ENCODE measurements around the gene TRIM39. TPM values are rescaled to one million over a fixed set of nuclear protein-coding genes. Genes with fewer than 3 reads are reported as not detected.

The TRIM39 gene
- total and polyA plus RNA-seq, 2 experiments from 2014 or later, result 9.6 to 9.7 TPM

DNA sequence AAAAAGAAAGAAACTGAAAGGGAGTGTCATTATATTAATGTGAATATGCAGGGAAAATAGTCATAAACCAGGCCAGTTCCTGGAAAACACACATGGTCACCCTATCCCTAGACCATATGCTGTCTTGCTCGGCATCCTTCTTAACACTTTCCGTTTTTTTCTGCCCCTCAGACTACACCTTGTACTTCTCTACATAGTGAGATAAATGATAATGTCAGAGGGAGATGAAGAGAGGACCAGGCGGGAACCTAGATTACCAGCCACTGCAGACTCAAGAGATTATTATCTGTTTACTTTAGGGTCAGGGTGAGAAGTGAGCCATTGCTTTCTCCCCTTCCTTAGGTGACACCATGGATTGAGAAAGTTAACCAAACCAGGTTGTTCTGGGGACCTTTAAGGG, 14.5 kb downstream of the TRIM39 start:
- no peak for DNase-seq
- no peak overlapping the region for H3K9ac ChIP-seq
- H3K4me2 ChIP-seq (ENCODE audit: unreplicated experiment), result no peak overlapping the region
- no peaks in the 10 kb centered on the region for H3K9me2 ChIP-seq (ENCODE audit: insufficient read depth)
- WGBS, 2 experiments (ENCODE audit: low coverage in 1 of 2, low lambda C conversion rate in 2 of 2, missing lambda C conversion rate in 2 of 2), result 96 to 100% methylated on average over 3 of the region's 3 CpGs
- no peak for TF ChIP-seq EZH2phosphoT487 (IDR thresholded peaks at IDR 0.05; ENCODE audit: insufficient read depth, low read depth)
- no peak for TF ChIP-seq EZH2 (IDR thresholded peaks at IDR 0.05; ENCODE audit: insufficient read depth, poor library complexity, severe bottlenecking)
- peaks cover 19% of the 10 kb centered on the region; the same call in 1 of the 2 replicates for H3F3A ChIP-seq (ENCODE audit: insufficient read depth)
- H3K36me3 ChIP-seq (ENCODE audit: low read depth), result peaks cover 20% of the 10 kb centered on the region
- H3K27ac ChIP-seq, result no peak overlapping the region
- no peaks in the 10 kb centered on the region for H3K9me3 ChIP-seq (ENCODE audit: low read depth)
- H3K4me1 ChIP-seq (ENCODE audit: insufficient read depth), result peaks cover 9% of the 10 kb centered on the region; the same call in 1 of the 2 replicates
- no peaks in the 10 kb centered on the region for H3K27me3 ChIP-seq (replicated peaks; ENCODE audit: insufficient read depth)
- in situ Hi-C loops (cut with MboI), result no loop called here
- H4K20me1 ChIP-seq (ENCODE audit: insufficient read depth), result no peaks in the 10 kb centered on the region
- no peak overlapping the region for H3K4me3 ChIP-seq
- peaks cover 6% of the 10 kb centered on the region for H3K79me2 ChIP-seq (ENCODE audit: insufficient read depth)
- no peak overlapping the region for H2AFZ ChIP-seq

DNA sequence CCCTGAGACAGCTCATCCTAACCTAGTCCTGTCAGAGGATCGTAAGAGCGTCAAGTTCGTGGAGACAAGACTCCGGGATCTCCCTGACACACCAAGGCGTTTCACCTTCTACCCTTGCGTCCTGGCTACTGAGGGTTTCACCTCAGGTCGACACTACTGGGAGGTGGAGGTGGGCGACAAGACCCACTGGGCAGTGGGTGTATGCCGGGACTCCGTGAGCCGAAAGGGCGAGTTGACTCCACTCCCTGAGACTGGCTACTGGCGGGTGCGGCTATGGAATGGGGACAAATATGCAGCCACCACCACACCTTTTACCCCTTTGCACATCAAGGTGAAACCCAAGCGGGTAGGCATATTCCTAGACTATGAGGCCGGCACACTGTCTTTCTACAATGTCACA, 15.0 kb downstream of the TRIM39 start:
- 96 to 98% methylated on average over 16 of the region's 16 CpGs for WGBS, 2 experiments (ENCODE audit: low coverage in 1 of 2, low lambda C conversion rate in 2 of 2, missing lambda C conversion rate in 2 of 2)
- Histone ChIP-seq H3K36me3 (ENCODE audit: low read depth) (peaks cover 20% of the 10 kb centered on the region), H3K27ac (no peak overlapping the region), H3K9ac (no peak overlapping the region), H3F3A (ENCODE audit: insufficient read depth) (peaks cover 19% of the 10 kb centered on the region; the same call in 1 of the 2 replicates), H4K20me1 (ENCODE audit: insufficient read depth) (no peaks in the 10 kb centered on the region), H3K27me3 (replicated peaks; ENCODE audit: insufficient read depth) (no peaks in the 10 kb centered on the region), H3K9me2 (ENCODE audit: insufficient read depth) (no peaks in the 10 kb centered on the region), H3K4me3 (no peak overlapping the region), H2AFZ (no peak overlapping the region), H3K4me1 (ENCODE audit: insufficient read depth) (peaks cover 9% of the 10 kb centered on the region; the same call in 1 of the 2 replicates), H3K79me2 (ENCODE audit: insufficient read depth) (peaks cover 12% of the 10 kb centered on the region), H3K4me2 (ENCODE audit: unreplicated experiment) (no peak overlapping the region), H3K9me3 (ENCODE audit: low read depth) (no peaks in the 10 kb centered on the region)
- TF ChIP-seq EZH2 (IDR thresholded peaks at IDR 0.05; ENCODE audit: insufficient read depth, poor library complexity, severe bottlenecking) (no peak), EZH2phosphoT487 (IDR thresholded peaks at IDR 0.05; ENCODE audit: insufficient read depth, low read depth) (no peak)
- in situ Hi-C loops (cut with MboI), result no loop called here
- DNase-seq, result no peak

DNA sequence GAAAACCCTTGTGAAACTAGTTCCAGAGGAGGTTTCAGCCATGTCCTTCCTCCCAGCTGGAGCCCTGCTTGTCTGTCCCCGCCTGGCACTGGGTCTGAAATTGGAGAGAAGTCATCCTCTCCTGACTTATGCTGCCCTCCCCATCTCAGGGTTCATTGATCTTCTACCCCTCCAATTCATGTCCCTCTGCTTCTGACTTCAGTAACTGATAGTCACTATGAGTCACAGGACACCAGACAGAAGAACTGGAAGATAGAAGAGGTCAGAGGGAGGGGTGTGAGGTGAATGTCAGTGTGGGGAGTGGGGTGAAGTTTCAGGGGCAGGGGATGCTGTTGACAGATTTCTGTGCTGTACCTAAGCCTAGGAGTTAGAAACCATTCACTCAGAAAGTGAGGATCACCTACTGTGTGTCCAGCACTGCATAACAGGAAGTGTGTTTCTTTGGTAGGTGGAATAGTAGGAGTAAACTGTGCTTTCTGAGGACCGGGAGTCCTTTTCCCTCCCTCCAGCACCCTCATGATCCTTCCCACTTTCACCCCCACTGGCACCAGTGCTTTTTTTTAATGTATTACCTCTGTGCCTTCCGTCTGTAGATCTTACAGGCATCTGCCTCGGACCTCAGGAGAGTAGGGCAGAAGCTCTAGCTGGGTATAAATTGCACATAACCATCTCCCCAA, 17.6 kb downstream of the TRIM39 start:
- in situ Hi-C loops (cut with MboI), result no loop called here

DNA sequence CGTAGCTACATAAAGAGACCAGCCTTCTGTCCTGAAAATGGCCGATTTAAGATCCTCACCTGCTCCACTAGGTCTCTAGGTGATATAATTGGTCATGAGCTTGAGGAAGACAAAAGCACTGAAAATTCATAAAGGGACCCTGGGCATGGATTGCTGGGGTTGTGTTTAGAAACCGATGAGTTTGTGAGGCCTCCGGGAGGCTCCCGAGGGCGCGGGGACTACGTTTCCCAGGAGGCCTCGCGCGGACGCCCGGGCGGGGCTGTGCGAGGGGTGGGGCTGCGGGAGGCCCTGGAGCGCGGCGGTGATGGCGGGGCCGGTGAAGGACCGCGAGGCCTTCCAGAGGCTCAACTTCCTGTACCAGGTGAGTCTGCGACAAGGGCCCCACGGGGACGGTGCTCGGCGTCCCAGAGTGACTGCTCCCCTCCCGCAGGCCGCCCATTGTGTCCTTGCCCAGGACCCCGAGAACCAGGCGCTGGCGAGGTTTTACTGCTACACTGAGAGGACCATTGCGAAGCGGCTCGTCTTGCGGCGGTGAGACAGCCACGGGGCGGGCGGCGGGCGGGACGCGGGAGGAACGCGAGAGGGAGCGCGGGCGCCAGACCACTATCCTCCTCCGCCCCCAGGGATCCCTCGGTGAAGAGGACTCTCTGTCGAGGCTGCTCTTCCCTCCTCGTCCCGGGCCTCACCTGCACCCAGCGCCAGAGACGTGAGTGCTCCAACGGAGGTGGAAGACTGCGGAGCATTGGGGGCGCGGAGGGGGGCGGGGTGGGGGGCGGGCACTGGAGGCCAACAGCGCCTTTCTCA, 18.3 kb downstream of the TRIM39 start, which contains the start of gene RPP21:
TSS of gene RPP21 (plus strand) at position 289 of the 804 bp plus-strand sequence. CDS start at position 305, 16 bp downstream.
- H2AFZ ChIP-seq, result peak within 1 kb of the TSS; percentile 88
- H3K79me2 ChIP-seq (ENCODE audit: insufficient read depth), result peaks cover 13% of the 10 kb centered on the region
- peak within 1 kb of the TSS; percentile 49 for H3K27ac ChIP-seq
- WGBS, 2 experiments (ENCODE audit: low coverage in 1 of 2, low lambda C conversion rate in 2 of 2, missing lambda C conversion rate in 2 of 2), result 6 to 8% methylated on average over 39 to 46 of the region's 64 CpGs
- no peaks in the 10 kb centered on the region for H4K20me1 ChIP-seq (ENCODE audit: insufficient read depth)
- TF ChIP-seq EZH2 (IDR thresholded peaks at IDR 0.05; ENCODE audit: insufficient read depth, poor library complexity, severe bottlenecking), result no peak
- TF ChIP-seq EZH2phosphoT487 (IDR thresholded peaks at IDR 0.05; ENCODE audit: insufficient read depth, low read depth), result no peak
- H3K9me3 ChIP-seq (ENCODE audit: low read depth), result no peaks in the 10 kb centered on the region
- no peaks in the 10 kb centered on the region for H3K9me2 ChIP-seq (ENCODE audit: insufficient read depth)
- peak within 1 kb of the TSS; percentile 87 for H3K4me3 ChIP-seq
- DNase-seq, result peak; percentile 94
- peaks cover 9% of the 10 kb centered on the region; the same call in 1 of the 2 replicates for H3K4me1 ChIP-seq (ENCODE audit: insufficient read depth)
- H3K4me2 ChIP-seq (ENCODE audit: unreplicated experiment), result peak within 1 kb of the TSS; percentile 94
- peak within 1 kb of the TSS; percentile 87 for H3K9ac ChIP-seq
- peaks cover 12% of the 10 kb centered on the region; the same call in 1 of the 2 replicates for H3F3A ChIP-seq (ENCODE audit: insufficient read depth)
- in situ Hi-C loops (cut with MboI), result no loop called here
- no peaks in the 10 kb centered on the region for H3K27me3 ChIP-seq (replicated peaks; ENCODE audit: insufficient read depth)
- 0 out of 2 replicates have a peak, but pooled peaks cover 11% of the 10 kb centered on the region for H3K36me3 ChIP-seq (ENCODE audit: low read depth)

More for the DNA sequence above, 17.6 kb downstream of the TRIM39 start:
- H3K9me3 ChIP-seq (ENCODE audit: low read depth), result no peaks in the 10 kb centered on the region
- H3K4me1 ChIP-seq (ENCODE audit: insufficient read depth), result peaks cover 9% of the 10 kb centered on the region; the same call in 1 of the 2 replicates
- no peak overlapping the region for H3K27ac ChIP-seq
- no peak for TF ChIP-seq EZH2 (IDR thresholded peaks at IDR 0.05; ENCODE audit: insufficient read depth, poor library complexity, severe bottlenecking)
- no peak for TF ChIP-seq EZH2phosphoT487 (IDR thresholded peaks at IDR 0.05; ENCODE audit: insufficient read depth, low read depth)
- H3K4me2 ChIP-seq (ENCODE audit: unreplicated experiment), result peak overlapping the region; percentile 27
- peaks cover 19% of the 10 kb centered on the region; the same call in 1 of the 2 replicates for H3F3A ChIP-seq (ENCODE audit: insufficient read depth)
- H3K27me3 ChIP-seq (replicated peaks; ENCODE audit: insufficient read depth), result no peaks in the 10 kb centered on the region
- H3K36me3 ChIP-seq (ENCODE audit: low read depth), result 0 out of 2 replicates have a peak, but pooled peaks cover 11% of the 10 kb centered on the region
- H2AFZ ChIP-seq, result peak overlapping the region; percentile 88
- no peaks in the 10 kb centered on the region for H4K20me1 ChIP-seq (ENCODE audit: insufficient read depth)
- peak overlapping the region; percentile 87; the same call in 1 of the 2 replicates for H3K4me3 ChIP-seq
- peak; percentile 29 for DNase-seq
- 28 to 29% methylated on average over 4 of the region's 4 CpGs for WGBS, 2 experiments (ENCODE audit: low coverage in 1 of 2, low lambda C conversion rate in 2 of 2, missing lambda C conversion rate in 2 of 2)
- no peaks in the 10 kb centered on the region for H3K9me2 ChIP-seq (ENCODE audit: insufficient read depth)
- H3K9ac ChIP-seq, result peak overlapping the region; percentile 87; the same call in 1 of the 2 replicates
- H3K79me2 ChIP-seq (ENCODE audit: insufficient read depth), result peaks cover 13% of the 10 kb centered on the region

Measured in GM23248 (cell line).